Skeletal muscle satellite cell (primary cell): ENCODE results near the gene HNRNPM.
"Not testable (repeated sequence)": the region's sequence is repeated elsewhere in the genome, so short reads cannot be mapped to it uniquely, and the experiment has no call there.

Source experiments
- H3K27me3 ChIP-seq: 2 replicates; pipeline ENCODE4 v1.7.0; 2013; ENCODE audit warnings: low read length; ENCODE audit not compliant: control insufficient read depth, insufficient read depth
- H3K36me3 ChIP-seq: 2 replicates; pipeline ENCODE4 v1.7.0; 2013; ENCODE audit warnings: mild to moderate bottlenecking, control low read depth, low read length; ENCODE audit not compliant: insufficient read depth
- H3K4me1 ChIP-seq: 2 replicates; pipeline ENCODE4 v1.7.0; 2013; ENCODE audit warnings: low read length; ENCODE audit not compliant: control insufficient read depth, insufficient read depth
- H3K4me2 ChIP-seq: 2 replicates; pipeline ENCODE4 v1.7.0; 2013; ENCODE audit warnings: mild to moderate bottlenecking, low read length
- H3K4me3 ChIP-seq: 2 replicates; pipeline ENCODE4 v1.7.0; 2013; ENCODE audit warnings: low read length
- H3K9ac ChIP-seq: 2 replicates; pipeline ENCODE4 v1.7.0; 2013; ENCODE audit warnings: mild to moderate bottlenecking, low read depth, low read length, moderate library complexity
- H3K9me3 ChIP-seq: replicated peaks from 2 replicates; pipeline ENCODE4 v1.7.0; 2013; ENCODE audit warnings: mild to moderate bottlenecking, control low read depth, low read length

Gene HNRNPM

GRCh38 chr19:8505680-8506401 lies 61.1 kb downstream of the HNRNPM start:
- Histone ChIP-seq H3K9me3 (no peaks in the 10 kb centered on the region), H3K4me2 (peak overlapping the region; percentile 95), H3K36me3 (no peaks in the 10 kb centered on the region), H3K4me1 (peaks cover 3% of the 10 kb centered on the region), H3K4me3 (peak overlapping the region; percentile 71), H3K27me3 (no peaks in the 10 kb centered on the region), H3K9ac (peak overlapping the region; percentile 53)

DNA sequence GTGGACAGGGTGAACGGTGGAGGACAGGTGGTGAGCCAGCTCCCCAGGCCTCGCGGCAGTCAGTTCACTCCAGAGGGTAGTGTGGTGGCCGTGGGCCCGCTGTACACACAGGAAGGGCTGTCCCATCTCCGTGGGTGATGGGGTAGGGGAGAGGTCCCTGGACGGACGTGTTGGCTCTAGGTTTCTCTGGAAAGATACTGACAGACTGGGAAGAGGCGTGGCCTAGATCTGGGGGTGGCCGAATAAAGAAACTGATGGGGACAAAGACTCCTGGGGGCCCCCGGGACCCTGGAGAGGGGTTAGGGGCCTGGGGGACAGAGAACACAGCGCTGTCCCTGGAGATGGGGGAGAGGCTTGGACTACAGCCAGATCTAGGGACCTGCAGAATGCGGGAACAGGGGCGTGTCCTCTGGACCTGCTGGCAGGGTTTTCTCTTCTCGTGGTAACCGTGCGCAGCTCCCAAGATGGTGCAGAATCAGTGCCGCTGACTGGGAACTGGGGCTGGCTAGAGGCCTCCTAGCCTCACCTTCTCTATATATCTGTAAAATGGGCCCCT lies 61.7 kb downstream of the HNRNPM start:
- peak overlapping the region; percentile 71 for H3K4me3 ChIP-seq
- H3K9ac ChIP-seq = no peak overlapping the region
- H3K4me1 ChIP-seq = peaks cover 3% of the 10 kb centered on the region

GRCh38 chr19:8510589-8511115 lies 65.9 kb downstream of the HNRNPM start:
- H3K4me2 ChIP-seq = no peak overlapping the region
- no peaks in the 10 kb centered on the region for H3K9me3 ChIP-seq
- peaks cover 4% of the 10 kb centered on the region for H3K36me3 ChIP-seq
- H3K9ac ChIP-seq = no peak overlapping the region
- no peaks in the 10 kb centered on the region for H3K27me3 ChIP-seq
- peaks cover 20% of the 10 kb centered on the region for H3K4me1 ChIP-seq
- H3K4me3 ChIP-seq = no peak overlapping the region

More for the DNA sequence above, 61.7 kb downstream of the HNRNPM start:
- Histone ChIP-seq H3K4me2 (peak overlapping the region; percentile 95), H3K36me3 (no peaks in the 10 kb centered on the region), H3K27me3 (no peaks in the 10 kb centered on the region), H3K9me3 (no peaks in the 10 kb centered on the region)

DNA sequence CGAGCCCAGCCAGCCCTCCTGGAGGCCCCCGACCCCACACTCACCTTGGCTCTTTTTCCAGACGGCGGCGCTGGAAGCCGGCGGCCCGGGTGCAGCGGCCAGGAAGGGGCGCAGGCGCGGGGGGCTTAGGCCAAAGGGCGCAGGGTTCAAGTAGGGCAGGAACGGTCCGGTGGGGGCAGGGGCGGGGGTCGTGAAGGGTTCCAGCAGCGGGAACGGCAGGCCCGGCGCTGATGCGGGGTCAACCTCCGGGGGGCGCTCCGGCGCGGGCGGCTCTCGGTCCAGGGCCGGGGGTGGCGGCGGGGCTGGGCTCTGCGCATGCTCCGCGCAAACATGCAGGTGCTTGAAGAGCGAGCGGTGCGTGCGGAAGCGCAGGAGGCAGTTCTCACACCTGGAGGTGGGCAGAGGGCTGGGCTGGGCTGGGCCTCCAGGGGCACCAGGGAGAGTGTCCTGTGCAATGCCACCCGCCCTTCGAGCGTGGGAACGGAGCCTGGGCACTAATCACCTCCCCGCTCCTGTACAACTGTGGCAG lies 66.9 kb downstream of the HNRNPM start:
- no peaks in the 10 kb centered on the region for H3K27me3 ChIP-seq
- no peak overlapping the region for H3K4me3 ChIP-seq
- no peaks in the 10 kb centered on the region for H3K9me3 ChIP-seq
- H3K4me1 ChIP-seq = peaks cover 18% of the 10 kb centered on the region
- H3K4me2 ChIP-seq = no peak overlapping the region
- no peak overlapping the region for H3K9ac ChIP-seq
- H3K36me3 ChIP-seq = peaks cover 4% of the 10 kb centered on the region

- H3K36me3 ChIP-seq = peaks cover 4% of the 10 kb centered on the region
- H3K4me2 ChIP-seq = peak overlapping the region; percentile 89
- peak overlapping the region; percentile 96 for H3K4me3 ChIP-seq
- peak overlapping the region; percentile 100 for H3K9ac ChIP-seq
- no peaks in the 10 kb centered on the region for H3K27me3 ChIP-seq
- H3K4me1 ChIP-seq = peaks cover 19% of the 10 kb centered on the region
- no peaks in the 10 kb centered on the region for H3K9me3 ChIP-seq
Measured at GRCh38 chr19:8512115-8512967, 67.6 kb downstream of the HNRNPM start.

GRCh38 chr19:8513036-8513686 lies 68.4 kb downstream of the HNRNPM start:
- Histone ChIP-seq H3K9ac (peak overlapping the region; percentile 100), H3K36me3 (peaks cover 4% of the 10 kb centered on the region), H3K9me3 (no peaks in the 10 kb centered on the region), H3K27me3 (no peaks in the 10 kb centered on the region), H3K4me2 (peak overlapping the region; percentile 89), H3K4me3 (peak overlapping the region; percentile 96), H3K4me1 (peaks cover 27% of the 10 kb centered on the region)

GRCh38 chr19:8513687-8514504 lies 69.1 kb downstream of the HNRNPM start, which contains the start of gene ZNF414:
TSS of gene ZNF414 (minus strand) at chr19:8514167. CDS start at chr19:8514046, 121 bp downstream.
- no peaks in the 10 kb centered on the region for H3K27me3 ChIP-seq
- H3K9ac ChIP-seq = peak within 1 kb of the TSS; percentile 100
- H3K4me2 ChIP-seq = peak within 1 kb of the TSS; percentile 89
- H3K9me3 ChIP-seq = no peaks in the 10 kb centered on the region
- H3K36me3 ChIP-seq = peaks cover 4% of the 10 kb centered on the region
- peak within 1 kb of the TSS; percentile 96 for H3K4me3 ChIP-seq
- H3K4me1 ChIP-seq = peaks cover 28% of the 10 kb centered on the region

DNA sequence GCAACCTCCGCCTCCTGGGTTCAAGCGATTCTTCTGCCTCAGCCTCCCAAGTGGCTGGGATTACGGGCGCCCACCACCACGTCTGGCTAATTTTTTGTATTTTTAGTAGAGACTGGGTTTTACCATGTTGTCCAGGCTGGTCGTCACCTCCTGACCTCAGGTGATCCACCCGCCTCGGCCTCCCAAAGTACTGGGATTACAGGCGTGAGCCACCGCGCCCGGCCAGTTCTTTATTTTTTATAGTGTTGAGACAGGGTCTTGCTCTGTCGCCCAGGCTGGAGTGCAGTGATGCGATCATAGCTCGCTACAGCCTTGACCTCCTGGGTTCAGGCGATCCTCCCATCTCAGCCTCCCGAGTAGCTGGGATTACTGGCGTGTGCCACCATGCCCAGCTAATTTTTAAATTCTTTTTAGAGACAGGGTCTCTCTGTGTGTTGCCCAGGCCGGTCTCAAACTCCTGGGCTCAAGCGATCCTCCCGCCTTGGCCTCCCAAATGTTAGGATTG lies 69.8 kb downstream of the HNRNPM start:
- peak overlapping the region; percentile 96 for H3K4me3 ChIP-seq
- H3K4me1 ChIP-seq = peaks cover 28% of the 10 kb centered on the region
- peak overlapping the region; percentile 100 for H3K9ac ChIP-seq
- H3K4me2 ChIP-seq = peak overlapping the region; percentile 89
- not testable (repeated sequence) for H3K27me3 ChIP-seq, H3K36me3 ChIP-seq, H3K9me3 ChIP-seq

- Histone ChIP-seq H3K4me2 (no peak overlapping the region), H3K4me1 (peaks cover 28% of the 10 kb centered on the region), H3K9me3 (no peaks in the 10 kb centered on the region), H3K27me3 (no peaks in the 10 kb centered on the region), H3K36me3 (peaks cover 4% of the 10 kb centered on the region), H3K9ac (no peak overlapping the region), H3K4me3 (no peak overlapping the region)
Measured at GRCh38 chr19:8515317-8515716, 70.5 kb downstream of the HNRNPM start.
